Fibroblast of villous mesenchyme (primary cell): ENCODE data around the gene ARMH2. TPM values are rescaled to one million over a fixed set of nuclear protein-coding genes. Genes with fewer than 3 reads are reported as not detected.

Source experiments
- DNase-seq: peaks from one replicate; pipeline ENCODE4 v3.0.0-alpha.2; 2010; ENCODE audit warnings: low read depth
- H3K4me3 ChIP-seq: 2 replicates; pipeline ENCODE4 v1.5.1; 2011; ENCODE audit warnings: low read depth, mild to moderate bottlenecking, low read length
- CTCF ChIP-seq: IDR thresholded peaks from 2 replicates; pipeline ENCODE4 v1.5.1; 2012; ENCODE audit warnings: low read depth, mild to moderate bottlenecking, low read length; ENCODE audit not compliant: insufficient read depth
- total RNA-seq: library from RNA; depleted of rRNA; stranded (reverse); fragments of >200 nt; gene quantifications from 2 replicates; pipeline ENCODE4 v1.2.3, GENCODE V29; 2012

The ARMH2 gene
- total RNA-seq, 1 donor, result not detected

- no peak for DNase-seq
- no peak overlapping the region for H3K4me3 ChIP-seq
- no peak for TF ChIP-seq CTCF
These were observed 30.9 kb upstream of the ARMH2 start for GRCh38 chr6:24829657-24830056.

GRCh38 chr6:24827970-24828369 is 29.3 kb upstream of the ARMH2 start:
- TF ChIP-seq CTCF, result no peak
- DNase-seq, result no peak

GRCh38 chr6:24827162-24827561 is 28.4 kb upstream of the ARMH2 start:
- no peak for DNase-seq
- no peak for TF ChIP-seq CTCF
- no peak overlapping the region for H3K4me3 ChIP-seq

More at GRCh38 chr6:24827970-24828369, 29.3 kb upstream of the ARMH2 start:
- H3K4me3 ChIP-seq, result no peak overlapping the region

DNA sequence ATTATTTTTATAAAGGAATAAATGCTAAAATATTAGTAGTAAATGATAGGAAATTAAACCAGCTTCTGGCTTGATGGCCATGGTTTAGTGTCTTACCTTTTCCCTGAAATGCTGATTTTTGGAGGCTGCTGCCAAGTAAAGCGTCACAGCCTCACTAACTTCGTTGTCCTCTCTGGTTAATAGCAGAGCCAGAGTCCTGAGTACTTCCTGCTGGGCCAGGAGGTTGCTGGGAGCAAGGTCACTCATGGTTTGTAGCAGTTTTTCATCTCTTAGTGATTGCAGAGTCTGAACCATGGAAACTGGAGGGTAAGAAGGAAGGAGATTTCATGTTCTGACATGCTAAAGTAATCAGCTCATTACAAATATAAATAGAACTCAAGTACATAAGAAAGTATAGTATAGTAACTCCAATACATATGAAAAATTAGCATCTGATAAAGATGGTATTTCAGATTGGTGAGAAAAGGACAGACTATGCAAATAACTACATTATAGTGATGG is 26.5 kb upstream of the ARMH2 start:
- no peak for TF ChIP-seq CTCF
- no peak for DNase-seq
- no peak overlapping the region for H3K4me3 ChIP-seq

- no peak for TF ChIP-seq CTCF
- no peak overlapping the region for H3K4me3 ChIP-seq
- no peak for DNase-seq
These were observed 25.6 kb upstream of the ARMH2 start for GRCh38 chr6:24824142-24824938.

- no peak for TF ChIP-seq CTCF
- DNase-seq, result no peak
- H3K4me3 ChIP-seq, result no peak overlapping the region
These were observed 24.5 kb upstream of the ARMH2 start for GRCh38 chr6:24823185-24823584.
